Kidney epithelial cell (primary cell): ENCODE data around the gene MUC21. TPM values are rescaled to one million over a fixed set of nuclear protein-coding genes. Genes with fewer than 3 reads are reported as not detected.

ENCODE experiments used
- DNase-seq: peaks from one replicate; pipeline ENCODE4 v3.0.0-alpha.2; 2010; ENCODE audit warnings: low read depth
- H3K27me3 ChIP-seq: 2 replicates; pipeline ENCODE4 v1.6.0; 2011; ENCODE audit warnings: low read length; ENCODE audit not compliant: control insufficient read depth, insufficient read depth
- H3K36me3 ChIP-seq: 2 replicates; pipeline ENCODE4 v1.5.1; 2011; ENCODE audit warnings: low read length; ENCODE audit not compliant: control insufficient read depth, insufficient read depth
- H3K4me3 ChIP-seq: 2 replicates; pipeline ENCODE4 v1.5.1; 2011; ENCODE audit warnings: low read depth, mild to moderate bottlenecking, control low read depth, low read length
- total RNA-seq: library from RNA; depleted of rRNA; stranded (reverse); fragments of >200 nt; gene quantifications from 2 replicates; pipeline ENCODE4 v1.2.3, GENCODE V29; 2015
- TF ChIP-seq, protein P1 (sequence below): IDR thresholded peaks from 2 replicates; pipeline ENCODE4 v1.5.1; 2011; ENCODE audit warnings: mild to moderate bottlenecking, moderate library complexity, low read length, control low read depth, inconsistent platforms; ENCODE audit not compliant: insufficient read depth, poor library complexity, severe bottlenecking

MUC21 gene
- total RNA-seq, 1 donor from 2014 or later = not detected

- no peaks in the 10 kb centered on the region for H3K36me3 ChIP-seq
- TF ChIP-seq, protein P1, sequence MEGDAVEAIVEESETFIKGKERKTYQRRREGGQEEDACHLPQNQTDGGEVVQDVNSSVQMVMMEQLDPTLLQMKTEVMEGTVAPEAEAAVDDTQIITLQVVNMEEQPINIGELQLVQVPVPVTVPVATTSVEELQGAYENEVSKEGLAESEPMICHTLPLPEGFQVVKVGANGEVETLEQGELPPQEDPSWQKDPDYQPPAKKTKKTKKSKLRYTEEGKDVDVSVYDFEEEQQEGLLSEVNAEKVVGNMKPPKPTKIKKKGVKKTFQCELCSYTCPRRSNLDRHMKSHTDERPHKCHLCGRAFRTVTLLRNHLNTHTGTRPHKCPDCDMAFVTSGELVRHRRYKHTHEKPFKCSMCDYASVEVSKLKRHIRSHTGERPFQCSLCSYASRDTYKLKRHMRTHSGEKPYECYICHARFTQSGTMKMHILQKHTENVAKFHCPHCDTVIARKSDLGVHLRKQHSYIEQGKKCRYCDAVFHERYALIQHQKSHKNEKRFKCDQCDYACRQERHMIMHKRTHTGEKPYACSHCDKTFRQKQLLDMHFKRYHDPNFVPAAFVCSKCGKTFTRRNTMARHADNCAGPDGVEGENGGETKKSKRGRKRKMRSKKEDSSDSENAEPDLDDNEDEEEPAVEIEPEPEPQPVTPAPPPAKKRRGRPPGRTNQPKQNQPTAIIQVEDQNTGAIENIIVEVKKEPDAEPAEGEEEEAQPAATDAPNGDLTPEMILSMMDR = no peak
- H3K4me3 ChIP-seq = no peak overlapping the region
- no peaks in the 10 kb centered on the region for H3K27me3 ChIP-seq
- no peak for DNase-seq
These were observed 2.0 kb downstream of the MUC21 start for GRCh38 chr6:30985490-30985889.

- H3K36me3 ChIP-seq = no peaks in the 10 kb centered on the region
- no peaks in the 10 kb centered on the region for H3K27me3 ChIP-seq
- DNase-seq = no peak
- H3K4me3 ChIP-seq = no peak overlapping the region
- TF ChIP-seq, protein P1 = no peak
These were observed 3.8 kb downstream of the MUC21 start for GRCh38 chr6:30987304-30987703.

GRCh38 chr6:30988209-30988825 lies 4.8 kb downstream of the MUC21 start:
- TF ChIP-seq, protein P1 = no peak
- Histone ChIP-seq H3K36me3 (no peaks in the 10 kb centered on the region), H3K27me3 (no peaks in the 10 kb centered on the region), H3K4me3 (no peak overlapping the region)
- no peak for DNase-seq

DNA sequence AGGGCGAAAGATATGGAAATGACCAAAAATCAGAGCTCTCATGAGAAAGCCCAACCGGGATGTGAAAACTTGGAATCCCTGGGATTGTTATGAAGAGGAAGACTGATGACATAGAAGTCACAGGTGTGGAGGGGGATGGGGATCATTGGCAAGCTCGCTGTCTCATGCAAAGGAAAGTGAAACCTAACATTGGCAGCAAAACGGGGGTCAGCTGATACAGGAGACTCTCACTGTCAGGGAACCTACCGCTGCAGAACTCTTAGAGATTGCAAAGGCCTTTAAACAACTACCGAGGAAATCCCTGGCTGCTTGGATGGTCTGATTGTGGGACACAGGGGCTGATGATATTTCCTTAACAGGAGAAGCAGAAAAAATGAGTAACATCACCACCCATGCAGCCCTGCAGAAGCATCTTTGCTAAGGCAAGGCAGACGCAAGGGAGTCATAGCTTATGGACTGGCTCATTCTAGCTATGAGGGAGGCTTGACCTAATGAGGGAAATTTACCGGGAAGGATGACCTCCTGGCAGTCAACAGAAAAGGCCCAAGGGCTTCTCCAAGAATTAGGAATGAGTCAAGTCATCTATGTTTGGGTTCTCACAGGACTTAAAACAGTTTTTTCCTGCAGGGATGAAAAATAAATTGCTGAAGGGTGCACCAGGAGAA lies 7.0 kb downstream of the MUC21 start:
- Histone ChIP-seq H3K4me3 (no peak overlapping the region), H3K36me3 (no peaks in the 10 kb centered on the region), H3K27me3 (no peaks in the 10 kb centered on the region)
- TF ChIP-seq, protein P1 = no peak
- DNase-seq = no peak

DNA sequence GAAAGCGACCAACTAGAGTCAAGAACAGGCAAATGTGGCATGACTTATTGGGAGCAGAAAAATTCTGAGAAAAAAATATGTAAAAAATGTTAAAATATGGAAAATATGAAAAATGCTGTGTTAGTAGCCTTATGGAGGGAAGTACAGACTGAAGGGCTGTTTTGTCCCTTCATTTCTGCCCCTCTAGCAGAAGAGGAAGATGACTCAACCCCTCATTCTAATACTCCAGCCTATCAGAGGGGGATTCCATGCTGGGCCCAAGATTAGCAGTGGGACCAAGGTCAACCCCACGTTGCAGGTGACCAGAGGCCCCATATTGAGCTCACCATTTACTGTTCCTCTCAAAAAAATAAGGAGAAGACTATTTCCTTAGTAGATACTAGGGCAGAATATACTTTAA lies 8.4 kb downstream of the MUC21 start:
- Histone ChIP-seq H3K36me3 (no peaks in the 10 kb centered on the region), H3K4me3 (no peak overlapping the region), H3K27me3 (no peaks in the 10 kb centered on the region)
- TF ChIP-seq, protein P1 = no peak
- DNase-seq = no peak

GRCh38 chr6:30997301-30997700 lies 13.8 kb downstream of the MUC21 start:
- DNase-seq = no peak
- no peaks in the 10 kb centered on the region for H3K27me3 ChIP-seq
- TF ChIP-seq, protein P1 = no peak
- H3K36me3 ChIP-seq = no peaks in the 10 kb centered on the region
- H3K4me3 ChIP-seq = no peak overlapping the region
